NCI-H128 (cell line): ENCODE data around the gene STX17.

Experiments
- DNase-seq: peaks from one replicate; lab custom pipeline; 2025; ENCODE audit not compliant: unreplicated experiment; lab: John Stamatoyannopoulos, UW

STX17 gene

GRCh38 chr9:99905833-99906402 is 536 bp upstream of the STX17 start:
- no peak for DNase-seq

GRCh38 chr9:99907208-99907532 is 716 bp downstream of the STX17 start:
- no peak for DNase-seq

DNA sequence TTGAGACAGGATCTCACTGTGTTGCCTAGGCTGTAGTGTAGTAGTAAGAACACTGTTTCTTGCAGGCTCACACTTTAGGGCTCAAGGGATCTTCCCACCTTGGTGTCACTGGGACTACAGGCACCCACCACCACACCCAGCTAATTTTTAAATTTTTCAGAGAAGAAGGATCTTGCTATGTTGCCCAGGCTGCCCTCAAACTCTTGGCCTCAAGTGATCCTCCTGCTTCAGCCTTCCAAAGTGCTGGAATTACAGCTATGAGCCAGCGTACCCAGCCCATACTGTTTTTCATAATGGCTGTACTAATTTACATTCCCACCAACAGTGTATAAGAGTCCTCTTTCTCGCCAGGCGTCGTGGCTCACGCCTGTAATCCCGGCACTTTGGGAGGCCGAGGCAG is 5.1 kb downstream of the STX17 start:
- no peak for DNase-seq

DNA sequence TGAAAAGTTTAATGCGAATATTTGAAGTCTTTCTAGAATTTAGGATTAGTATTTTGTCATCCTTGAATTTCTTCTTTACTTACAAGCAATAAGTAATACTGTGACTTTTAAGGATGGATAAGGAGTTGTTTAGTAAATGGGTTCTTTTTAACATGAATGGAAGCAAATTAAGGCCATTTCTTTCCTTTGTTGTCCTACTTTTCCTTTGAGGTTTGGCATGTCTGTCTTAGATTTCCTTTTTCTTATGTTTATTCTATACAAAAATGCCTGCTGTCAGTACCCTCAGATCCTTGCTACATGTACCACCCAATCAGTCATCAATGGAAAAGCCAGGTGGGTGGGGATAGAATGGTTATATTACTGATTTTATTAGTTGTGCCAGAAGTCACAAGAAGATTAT is 10.2 kb downstream of the STX17 start:
- no peak for DNase-seq

GRCh38 chr9:99918134-99918533 is 11.7 kb downstream of the STX17 start:
- no peak for DNase-seq

DNA sequence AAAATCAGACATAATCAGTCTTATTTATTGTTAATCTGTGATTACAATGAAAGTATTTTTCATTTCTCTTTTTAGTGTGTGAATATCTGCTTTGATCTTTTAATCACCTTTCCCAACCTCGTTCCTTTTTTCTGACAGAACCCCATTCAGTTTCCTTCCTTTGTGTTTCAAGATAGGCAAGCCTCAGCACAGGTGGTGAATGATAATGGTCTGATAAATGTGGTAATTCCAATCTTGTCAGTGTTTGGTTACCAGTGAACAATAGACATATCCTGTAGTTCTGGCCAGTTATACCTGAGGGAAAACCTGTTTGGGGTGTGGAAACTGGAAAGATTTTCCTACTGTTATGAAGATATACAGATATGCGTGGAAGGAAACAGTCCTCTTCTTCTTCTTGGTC is 13.5 kb downstream of the STX17 start:
- no peak for DNase-seq

GRCh38 chr9:99921875-99922710 is 15.6 kb downstream of the STX17 start:
- no peak for DNase-seq

DNA sequence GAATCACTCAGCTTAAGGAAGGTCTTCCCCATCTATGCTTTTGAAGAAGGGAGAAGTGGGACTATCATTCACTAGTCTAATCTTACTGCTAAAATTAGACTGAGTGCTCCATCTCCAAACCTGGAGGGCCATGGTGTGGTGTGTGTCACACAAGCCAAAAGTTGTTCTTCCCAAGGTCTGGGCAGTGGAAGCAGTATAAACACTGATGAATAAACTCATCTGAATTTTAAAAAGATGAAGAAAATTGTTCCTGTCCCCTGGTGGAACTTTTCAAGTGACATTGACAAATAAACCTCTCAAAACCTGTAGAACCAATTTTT is 16.2 kb downstream of the STX17 start:
- no peak for DNase-seq

DNA sequence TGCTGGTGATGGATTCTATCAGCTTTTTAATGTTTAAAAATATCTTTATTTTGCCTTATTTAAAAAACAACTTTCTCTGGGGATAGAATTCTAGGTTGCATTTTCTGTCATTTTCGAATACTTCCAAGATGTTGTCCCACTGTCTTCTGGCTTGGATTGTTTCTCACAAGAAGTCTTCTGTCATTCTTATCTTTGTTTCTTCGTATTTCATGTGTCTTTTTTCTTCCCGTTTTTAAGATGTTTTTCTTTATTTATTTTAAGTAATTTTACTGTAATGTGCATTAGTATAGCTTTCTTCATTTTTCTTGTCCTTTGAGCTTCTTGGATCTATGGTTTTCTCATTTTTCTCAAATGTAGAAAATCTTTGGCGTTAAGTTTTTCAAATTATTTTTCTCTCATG is 19.1 kb downstream of the STX17 start:
- no peak for DNase-seq

DNA sequence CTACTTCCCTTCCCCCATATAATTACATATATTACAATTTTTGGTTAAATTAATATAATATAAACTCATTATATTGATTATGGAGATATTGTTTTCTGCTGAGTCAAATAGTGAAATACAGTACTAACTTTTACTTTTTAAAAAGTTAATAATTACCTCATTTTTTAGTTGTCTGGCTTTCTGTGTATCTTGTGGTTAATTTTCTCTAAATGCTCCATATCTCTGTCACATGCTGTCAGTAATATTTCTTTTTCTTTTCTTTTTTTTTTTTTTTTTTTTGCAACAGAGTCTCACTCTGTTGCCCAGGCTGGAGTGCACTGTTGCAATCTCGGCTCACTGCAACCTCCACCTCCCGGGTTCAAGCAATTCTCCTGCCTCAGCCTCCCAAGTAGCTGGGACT is 23.2 kb downstream of the STX17 start:
- DNase-seq, result no peak

DNA sequence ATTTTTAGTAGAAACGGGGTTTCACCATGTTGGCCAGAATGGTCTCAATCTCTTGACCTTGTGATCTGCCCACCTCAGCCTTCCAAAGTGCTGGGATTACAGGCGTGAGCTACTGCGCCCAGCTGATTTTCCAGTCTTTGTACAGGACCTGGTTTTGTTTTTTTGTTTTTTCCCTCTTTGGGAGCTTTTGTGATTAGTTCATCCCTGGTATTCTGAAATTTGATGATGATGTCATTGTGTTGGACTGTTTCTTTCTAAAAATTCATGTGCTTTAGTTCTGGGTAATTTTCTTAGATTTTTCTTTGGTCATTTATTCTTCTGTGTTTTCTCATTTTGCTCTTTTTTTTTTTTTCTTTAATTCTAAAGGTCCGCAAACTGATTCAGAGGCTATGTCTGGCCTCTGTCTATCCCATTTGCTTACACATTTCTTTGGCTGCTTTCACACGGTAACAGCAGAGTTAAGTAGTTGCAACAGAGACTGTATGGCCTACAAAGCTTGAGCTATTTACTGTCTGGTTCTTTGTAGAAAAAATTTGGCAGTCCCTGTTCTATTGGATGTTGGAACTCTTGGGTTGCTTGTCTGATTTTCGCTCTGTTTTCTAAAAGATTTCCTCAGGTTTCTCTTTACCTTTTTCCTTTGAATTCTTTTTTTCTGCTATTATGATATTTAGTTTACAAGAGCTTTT is 24.8 kb downstream of the STX17 start:
- DNase-seq, result no peak

GRCh38 chr9:99936947-99937587 is 30.6 kb downstream of the STX17 start:
- no peak for DNase-seq

DNA sequence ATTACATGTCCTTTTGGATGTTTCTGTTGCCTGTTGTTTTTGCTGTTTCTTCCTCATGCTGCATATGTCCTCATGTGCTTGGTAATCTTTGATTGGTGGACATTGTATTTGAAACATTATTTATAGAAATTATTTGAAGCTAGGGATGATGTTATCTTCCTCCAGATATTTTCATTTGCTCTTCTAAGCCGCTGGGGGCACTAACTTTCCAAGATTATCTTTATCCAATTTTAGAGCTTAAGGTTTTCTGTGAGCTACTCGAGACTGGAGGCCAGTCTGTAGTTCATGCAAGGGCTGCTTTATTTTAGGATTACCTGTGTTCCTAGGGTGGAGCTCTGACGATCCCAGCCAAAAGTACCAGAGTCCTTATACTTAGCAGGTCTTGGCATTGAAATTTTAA is 40.9 kb downstream of the STX17 start:
- DNase-seq, result no peak

- no peak for DNase-seq
These were observed 42.0 kb downstream of the STX17 start for GRCh38 chr9:99948482-99948881.

- DNase-seq, result no peak
These were observed 42.4 kb downstream of the STX17 start for GRCh38 chr9:99948896-99949295.

GRCh38 chr9:99953861-99954507 is 47.5 kb downstream of the STX17 start:
- no peak for DNase-seq

- no peak for DNase-seq
These were observed 48.4 kb downstream of the STX17 start for GRCh38 chr9:99954819-99955218.

DNA sequence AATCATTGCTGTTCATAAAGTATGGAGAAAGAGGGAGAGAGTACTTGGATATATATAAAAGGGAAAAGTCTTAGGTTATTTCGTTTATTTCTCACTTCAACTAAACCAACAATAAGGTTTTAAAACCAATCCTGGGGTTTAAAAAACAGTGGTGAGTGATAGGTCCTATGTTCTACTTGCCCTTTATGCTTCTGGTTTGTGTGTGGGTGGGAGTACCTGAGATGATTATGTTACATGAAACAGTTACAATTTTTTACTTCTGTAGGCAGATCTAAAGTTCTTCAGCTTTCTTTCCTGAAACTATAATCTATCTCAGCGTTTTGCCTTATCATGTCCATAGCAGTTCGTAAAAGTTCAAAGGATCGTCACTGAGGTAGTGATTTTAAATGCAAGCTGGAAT is 49.2 kb downstream of the STX17 start:
- no peak for DNase-seq

DNA sequence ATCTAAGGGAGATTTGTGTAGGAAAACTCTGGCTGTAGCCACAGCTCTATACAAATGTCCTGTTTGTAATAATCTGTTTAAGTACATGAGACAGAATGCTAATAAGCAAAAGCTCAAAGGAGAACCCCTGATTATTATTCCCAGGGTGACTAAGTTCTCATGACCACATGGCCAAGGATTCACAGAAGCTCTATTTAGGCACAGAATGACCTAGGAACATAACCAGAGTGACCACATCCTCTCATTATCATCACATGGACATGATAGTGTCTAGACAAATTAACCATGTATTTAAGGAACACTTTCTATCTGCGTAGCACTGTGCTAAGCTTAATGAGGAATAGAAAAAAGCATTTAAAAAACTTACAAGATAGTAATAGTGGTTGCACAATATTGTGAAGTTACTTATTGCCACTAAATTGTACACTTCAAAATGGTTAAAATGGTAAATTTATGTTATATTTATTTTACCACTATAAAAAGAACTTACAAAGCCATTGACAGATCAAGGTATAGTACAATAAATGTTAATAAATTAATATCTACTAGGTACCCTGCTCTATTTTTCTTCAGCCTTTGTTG is 56.3 kb downstream of the STX17 start:
- DNase-seq, result no peak

GRCh38 chr9:99964336-99964735 is 57.9 kb downstream of the STX17 start:
- DNase-seq, result no peak

DNA sequence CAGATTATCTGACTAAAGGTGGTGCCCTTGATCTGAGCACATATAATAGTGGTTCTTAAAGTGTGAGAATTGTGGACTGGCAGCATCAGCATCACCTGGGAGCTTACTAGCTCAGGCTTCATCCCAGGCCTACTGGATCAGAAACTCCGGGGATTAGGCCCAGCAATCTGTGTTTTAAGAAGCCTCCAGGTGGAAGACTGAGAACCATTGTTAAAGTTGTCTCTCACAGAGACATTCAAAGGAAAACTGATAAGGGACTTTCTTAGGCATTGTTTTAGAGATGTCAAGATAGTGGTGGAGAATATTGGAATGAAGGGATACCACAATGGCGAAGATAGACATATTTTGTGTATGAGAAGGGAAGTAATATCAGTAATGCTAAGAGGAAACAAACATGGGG is 59.5 kb downstream of the STX17 start:
- DNase-seq, result no peak
